T-helper 1 cell treated with Interleukin-12 subunit alpha and Interleukin-12 subunit beta and Interleukin-4 antibody, amounts not matched to agents 30 ng/mL and 1 ng/mL, for 36 hours (primary cell): Measurements from ENCODE around the gene CEP97. TPM values are rescaled to one million over a fixed set of nuclear protein-coding genes. Genes with fewer than 3 reads are reported as not detected.

Experiments used
- intact Hi-C: fragments of 100-400 bp; cut with micrococcal nuclease; formaldehyde crosslinking; loops from one replicate; pipeline ENCODE4 v1.15.1; 2024
- total RNA-seq: library from RNA; stranded (reverse); gene quantifications from 2 replicates; pipeline ENCODE4 v1.2.3, GENCODE V29; 2022

Gene CEP97
- total RNA-seq, 1 donor from 2014 or later, result 22.3 TPM

GRCh38 chr3:101809178-101810021 is 85.0 kb downstream of the CEP97 start:
- intact Hi-C loops, result loop anchor here (1.0 to 5.0 kb wide), 11 partner anchors 18 to 863 kb away; no protein-coding TSS in a partner anchor

DNA sequence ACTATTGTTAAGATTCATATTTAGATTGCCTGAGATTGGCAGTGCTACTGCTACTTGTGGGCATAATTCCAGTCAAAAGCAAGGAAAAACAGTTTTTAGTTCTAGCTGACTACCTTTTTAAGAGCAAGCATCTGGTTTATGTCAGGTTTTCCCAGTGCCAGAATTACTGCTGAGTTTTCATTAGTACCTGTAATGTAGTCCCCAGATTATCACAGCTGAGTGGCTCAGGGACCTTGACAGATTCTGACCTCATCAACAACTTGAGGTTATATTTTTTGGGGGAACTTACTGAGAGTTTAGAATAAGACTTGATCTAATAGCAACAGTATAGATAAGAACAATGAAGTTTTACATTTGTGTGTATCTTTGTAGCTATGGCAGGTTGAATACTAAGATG is 85.6 kb downstream of the CEP97 start:
- intact Hi-C loops, result loop anchor here (5.0 kb wide), 2 partner anchors 247 to 302 kb away; no protein-coding TSS in a partner anchor

DNA sequence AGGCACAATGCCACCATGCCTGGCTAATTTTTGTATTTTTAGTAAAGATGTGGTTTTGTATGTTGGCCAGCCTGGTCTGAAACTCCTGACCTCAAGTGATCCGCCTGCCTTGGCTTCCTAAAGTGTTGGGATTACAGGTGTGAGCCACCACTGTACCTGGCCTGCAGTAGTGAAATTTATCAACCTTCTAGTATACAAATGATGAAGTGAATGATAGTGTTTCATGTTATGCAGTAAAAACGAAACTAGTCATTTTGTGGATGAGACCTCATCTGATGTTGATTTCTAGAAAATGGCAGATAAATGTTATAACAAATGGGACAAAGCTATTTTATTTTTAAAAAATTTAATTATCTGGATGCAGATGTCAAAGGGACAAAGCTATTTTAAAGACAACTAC is 87.5 kb downstream of the CEP97 start:
- intact Hi-C loops, result loop anchor here (1.0 to 5.0 kb wide), 3 partner anchors 245 to 300 kb away; no protein-coding TSS in a partner anchor

- intact Hi-C loops, result loop anchor here (1.0 to 5.0 kb wide), 8 partner anchors 10 to 416 kb away; no protein-coding TSS in a partner anchor
These were observed 88.5 kb downstream of the CEP97 start for GRCh38 chr3:101812895-101813294.

DNA sequence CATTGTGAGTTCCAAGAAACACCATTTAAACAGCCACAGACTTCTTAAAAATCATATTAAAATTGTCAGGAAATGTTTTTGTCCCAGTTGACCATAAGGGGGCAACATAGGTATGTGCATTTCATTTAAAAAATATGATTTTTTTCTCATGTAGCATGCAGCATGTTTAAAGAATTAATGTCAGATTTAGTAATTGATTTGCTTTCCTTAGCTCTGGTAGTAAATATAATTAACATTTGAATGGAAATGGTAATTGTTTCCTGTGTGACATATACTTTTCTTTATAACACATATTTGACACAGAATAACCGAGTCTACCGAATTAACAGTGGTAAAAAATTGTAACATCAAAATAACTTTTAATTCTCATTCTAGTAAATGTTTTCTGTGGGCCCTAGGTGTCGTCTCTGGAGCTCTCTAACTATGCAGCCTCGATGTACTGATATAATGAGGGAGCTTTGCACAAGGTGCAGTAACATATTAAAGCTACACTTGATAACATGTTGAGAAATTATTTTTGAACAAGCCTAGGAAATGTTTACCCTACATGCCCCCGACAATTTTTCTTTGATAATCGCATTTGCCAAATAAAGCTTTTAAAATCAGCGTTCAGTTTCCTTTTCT is 89.5 kb downstream of the CEP97 start:
- intact Hi-C loops, result loop anchor here (1.0 to 5.0 kb wide), 8 partner anchors 11 to 415 kb away; no protein-coding TSS in a partner anchor

DNA sequence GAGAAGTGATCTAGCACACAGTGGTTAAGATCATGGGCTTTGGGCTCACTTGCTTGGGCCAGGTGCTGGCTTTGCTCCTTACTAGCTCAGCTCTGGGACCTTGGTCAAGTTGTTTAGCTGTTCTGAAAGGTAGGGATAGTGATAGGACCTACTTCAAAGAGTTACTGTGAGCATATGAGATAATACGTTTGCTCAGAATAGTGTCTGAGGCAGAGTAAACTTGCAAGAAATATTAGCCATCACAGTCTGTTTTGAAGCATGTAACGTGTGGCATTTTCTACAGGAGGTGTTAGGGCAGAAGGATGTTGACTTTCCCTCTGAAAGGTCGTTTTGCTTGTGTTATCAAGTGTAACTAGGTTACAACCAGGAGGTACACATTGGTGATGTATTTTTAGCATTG is 90.4 kb downstream of the CEP97 start:
- intact Hi-C loops, result loop anchor here (5.0 kb wide), 2 partner anchors 242 to 297 kb away; no protein-coding TSS in a partner anchor

DNA sequence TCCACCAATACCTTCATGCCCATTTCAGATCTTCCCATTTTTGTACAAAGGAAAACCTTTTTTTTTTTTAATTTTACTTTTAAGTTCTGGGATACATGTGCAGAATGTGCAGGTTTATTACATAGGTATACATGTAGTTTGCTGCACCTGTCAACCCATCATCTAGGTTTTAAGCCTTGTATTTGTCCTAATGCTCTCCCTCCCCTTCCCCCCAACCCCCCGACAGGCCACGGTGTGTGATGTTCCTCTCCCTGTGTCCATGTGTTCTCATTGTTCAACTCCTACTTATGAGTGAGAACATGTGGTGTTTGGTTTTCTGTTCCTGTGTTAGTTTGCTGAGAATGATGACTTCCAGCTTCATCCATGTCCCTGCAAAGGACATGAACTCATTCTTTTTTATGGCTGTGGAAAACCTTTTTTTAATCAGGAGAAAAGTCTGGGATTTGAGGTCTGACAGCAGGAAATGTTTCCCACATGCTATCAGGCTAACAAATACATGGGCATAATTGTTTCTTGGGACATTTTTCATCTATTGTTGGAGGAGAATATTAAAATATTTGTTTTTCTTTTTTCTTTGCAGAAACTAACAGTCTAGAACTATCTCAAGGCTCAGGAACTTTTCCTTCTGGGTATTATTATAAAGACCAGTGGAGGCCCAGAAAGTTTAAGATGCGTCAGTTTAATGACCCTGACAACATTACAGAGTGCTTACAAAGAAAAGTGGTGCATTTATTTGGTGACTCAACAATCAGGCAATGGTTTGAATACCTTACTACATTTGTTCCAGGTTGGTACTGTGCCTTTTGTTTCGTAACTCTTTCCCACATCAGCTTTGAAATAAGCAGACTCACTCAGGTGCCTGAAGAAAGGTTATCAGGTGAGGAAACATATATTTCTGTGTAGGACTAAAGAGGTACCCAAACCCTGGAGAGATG is 92.1 kb downstream of the CEP97 start:
- intact Hi-C loops, result no loop called here

DNA sequence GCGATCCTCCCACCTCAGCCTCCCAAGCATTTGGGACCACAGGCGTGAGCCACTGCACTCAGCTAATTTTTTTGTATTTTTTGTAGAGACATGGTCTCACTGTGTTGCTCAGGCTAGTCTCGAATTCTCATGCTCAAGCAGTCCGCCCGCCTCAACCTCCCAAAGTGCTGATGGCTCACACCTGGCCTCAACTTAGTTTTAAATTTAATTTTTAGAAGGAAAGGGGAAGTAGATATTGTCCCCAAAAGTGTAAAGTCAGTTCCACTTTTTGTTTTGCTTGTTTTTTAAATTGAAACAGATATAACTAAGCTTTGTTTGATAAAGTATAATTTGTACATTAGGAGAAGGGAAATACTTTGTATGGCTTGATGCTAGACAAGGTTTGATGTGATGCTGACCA is 93.6 kb downstream of the CEP97 start:
- intact Hi-C loops, result loop anchor here (1.0 kb wide), 1 partner anchor 9 kb away; no protein-coding TSS in a partner anchor

DNA sequence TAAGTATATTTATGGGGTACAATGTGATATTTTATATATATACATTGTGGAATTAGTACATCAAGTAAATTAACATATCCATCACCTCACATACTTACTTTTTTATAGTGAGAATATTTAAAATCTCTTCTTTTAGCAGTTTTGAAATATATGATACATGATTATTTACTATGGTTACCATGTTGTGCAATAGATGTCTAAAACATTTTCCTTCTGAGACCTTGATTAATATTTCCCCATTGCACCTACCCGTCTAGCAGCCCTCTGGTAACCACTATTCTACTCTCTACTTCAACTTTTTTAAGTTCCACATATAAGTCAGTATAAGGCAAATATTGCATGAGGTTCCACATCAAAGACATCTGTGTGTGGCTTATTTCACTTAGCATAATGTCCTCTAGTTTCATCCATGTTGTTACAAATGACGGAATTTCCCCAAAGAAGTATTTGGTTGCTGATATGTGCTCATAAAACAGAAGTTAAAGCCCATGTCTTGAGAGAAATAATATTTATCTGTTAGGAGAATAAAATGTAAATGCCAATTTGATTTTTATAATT is 95.3 kb downstream of the CEP97 start:
- intact Hi-C loops, result no loop called here

Other genes starting within 250 kb of the CEP97 start
- 32.1 and 33.3 TPM in 2 replicates for gene SENP7, start 211.4 kb upstream of the CEP97 start, total RNA-seq
- 24.2 and 26.7 TPM in 2 replicates for gene TRMT10C, start 162.7 kb upstream of the CEP97 start, total RNA-seq
- 145 and 159 TPM in 2 replicates for gene PCNP, start 150.4 kb upstream of the CEP97 start, total RNA-seq
- 32.1 and 33.2 TPM in 2 replicates for gene ZBTB11, start 47.5 kb upstream of the CEP97 start, total RNA-seq
- 954 and 980 TPM in 2 replicates for gene RPL24, start 37.9 kb upstream of the CEP97 start, total RNA-seq
- 26.8 and 27.6 TPM in 2 replicates for gene NXPE3, start 54.6 kb downstream of the CEP97 start, total RNA-seq
- 137 and 149 TPM in 2 replicates for gene NFKBIZ, start 124.9 kb downstream of the CEP97 start, total RNA-seq